GM12878 (cell line): ENCODE measurements around the gene SPTBN1. TPM values are rescaled to one million over a fixed set of nuclear protein-coding genes. Genes with fewer than 3 reads are reported as not detected.

Experiments
- ATAC-seq: fragments of 200-7000 bp; cut with Tn5 transposase; 3 replicates; pipeline ENCODE4 v1.9.1; 2020; ENCODE audit warnings: mild to moderate bottlenecking, moderate library complexity
- BruUV-seq: library from RNA; stranded (reverse); fragments of 400-500 nt; replicated peaks from 2 replicates; lab custom pipeline; 2021; lab: Mats Ljungman, UMichigan
- CTCF ChIA-PET: fragments of 300-600 bp; sonication (Branson Sonifier 250); formaldehyde crosslinking; extraction: SDS; loops from one replicate; lab custom pipeline; 2021; ENCODE audit warnings: inconsistent platforms; lab: Yijun Ruan, JAX
- POLR2A ChIA-PET: fragments of 350-600 bp; formaldehyde crosslinking; extraction: SDS; loops from one replicate; lab custom pipeline; 2021; ENCODE audit warnings: inconsistent platforms; lab: Charles Lee
- RAD21 ChIA-PET: fragments of 300-600 bp; sonication (Branson Sonifier 250); formaldehyde crosslinking; loops from one replicate; lab custom pipeline; 2023; ENCODE audit warnings: antibody characterized with exemption; ENCODE audit not compliant: unreplicated experiment; lab: Charles Lee
- SMC1A ChIA-PET: fragments of 300-600 bp; sonication (Branson Sonifier 250); formaldehyde crosslinking; loops from one replicate; lab custom pipeline; 2023; ENCODE audit not compliant: unreplicated experiment, uncharacterized antibody; lab: Charles Lee
- DNase-seq: peaks from one replicate; pipeline ENCODE4 v3.0.0-alpha.2; 2011; ENCODE audit warnings: low read depth, low spot score
- FAIRE-seq: peaks from 3 replicates; lab custom pipeline; 2011; peaks lifted over from hg19 to GRCh38; lab: Jason Lieb, UNC
- H2AFZ ChIP-seq: 2 replicates; pipeline ENCODE4 v1.6.0; 2011; ENCODE audit warnings: low read depth, low read length, control low read depth; ENCODE audit not compliant: control insufficient read depth
- H3K27ac ChIP-seq: 2 replicates; pipeline ENCODE4 v1.5.1; 2011; ENCODE audit warnings: control low read depth; ENCODE audit not compliant: control insufficient read depth, insufficient read depth
- H3K27me3 ChIP-seq, 2 experiments: replicated peaks in 1 of 2; 2 replicates each; pipeline versions ENCODE4 v1.6.0 to v1.6.1; 2011; ENCODE audit warnings: low read length in 1 of 2; ENCODE audit not compliant: control insufficient read depth in 2 of 2, insufficient read depth in 2 of 2
- H3K36me3 ChIP-seq, 2 experiments: 2 replicates each; pipeline ENCODE4 v1.5.1; 2011; ENCODE audit warnings: low read length in 1 of 2; ENCODE audit not compliant: control insufficient read depth in 2 of 2, insufficient read depth in 2 of 2
- H3K4me1 ChIP-seq: 2 replicates; pipeline ENCODE4 v1.6.1; 2011; ENCODE audit warnings: mild to moderate bottlenecking, low read length, moderate library complexity, mixed read lengths; ENCODE audit not compliant: control insufficient read depth, insufficient read depth
- H3K4me2 ChIP-seq: 2 replicates; pipeline ENCODE4 v1.6.0; 2011; ENCODE audit warnings: control low read depth; ENCODE audit not compliant: control insufficient read depth, insufficient read depth
- H3K4me3 ChIP-seq: fragments of 200-600 bp; sonication (generic); 2 replicates; pipeline ENCODE4 v1.5.1; 2016
- H3K79me2 ChIP-seq: 2 replicates; pipeline ENCODE4 v1.6.0; 2011; ENCODE audit warnings: low read length; ENCODE audit not compliant: control insufficient read depth, insufficient read depth
- H3K9ac ChIP-seq: 2 replicates; pipeline ENCODE4 v1.8.0; 2011; ENCODE audit warnings: low read length, control low read depth, mixed read lengths; ENCODE audit not compliant: control insufficient read depth, insufficient read depth
- H3K9me3 ChIP-seq: replicated peaks from 3 replicates; pipeline ENCODE4 v1.5.1; 2011; ENCODE audit warnings: mild to moderate bottlenecking, low read length; ENCODE audit not compliant: control insufficient read depth, insufficient read depth
- H4K20me1 ChIP-seq: 2 replicates; pipeline ENCODE4 v1.6.0; 2011; ENCODE audit not compliant: control insufficient read depth, insufficient read depth
- CHD1 ChIP-seq: IDR thresholded peaks from 2 replicates; pipeline ENCODE4 v1.6.1; 2012; ENCODE audit warnings: low read depth, low read length, improper control_type of control experiment
- EZH2 ChIP-seq: IDR thresholded peaks from 2 replicates; pipeline ENCODE4 v1.6.1; 2012; ENCODE audit warnings: low read depth, mild to moderate bottlenecking, control low read depth, inconsistent platforms, low read length, borderline replicate concordance; ENCODE audit not compliant: control insufficient read depth
- NFYA ChIP-seq: IDR thresholded peaks from 2 replicates; pipeline ENCODE4 v1.6.1; 2011; ENCODE audit warnings: low read depth, mild to moderate bottlenecking, low read length, improper control_type of control experiment, borderline replicate concordance
- NRF1 ChIP-seq: conservative IDR thresholded peaks from 2 replicates; pipeline ENCODE4 v1.6.1; 2011; ENCODE audit warnings: mild to moderate bottlenecking, low read depth, low read length, improper control_type of control experiment
- PAX5 ChIP-seq: IDR thresholded peaks from 2 replicates; pipeline ENCODE4 v1.6.1; 2011; ENCODE audit warnings: low read depth, low read length, borderline replicate concordance
- POU2F2 ChIP-seq: IDR thresholded peaks from 3 replicates; pipeline ENCODE4 v1.6.1; 2011; ENCODE audit warnings: low read depth, mild to moderate bottlenecking, low read length, borderline replicate concordance
- ZNF592 ChIP-seq: fragments of 450-650 bp; IDR thresholded peaks from 2 replicates; pipeline ENCODE4 v1.6.1; 2017; ENCODE audit warnings: mild to moderate bottlenecking, moderate library complexity
- WGBS: methylation state at CpG from one replicate; pipeline ENCODE4 v1.1.6; 2016; ENCODE audit warnings: low lambda C conversion rate; ENCODE audit not compliant: insufficient replicate concordance, insufficient coverage; ENCODE audit errors: missing lambda C conversion rate; 5-methylcytosine and 5-hydroxymethylcytosine counted together
- in situ Hi-C: fragments of 300-500 bp; cut with MboI; formaldehyde crosslinking; loops from 9 replicates; pipeline ENCODE4 v1.14.3; 2018; ENCODE audit warnings: mixed read lengths
- intact Hi-C: fragments of 100-400 bp; cut with micrococcal nuclease; formaldehyde crosslinking; loops from one replicate; pipeline ENCODE4 v1.14.2; 2022; ENCODE audit not compliant: unreplicated experiment
- polyA plus RNA-seq, 11 experiments: library from polyadenylated mRNA; depleted of rRNA in 4 of 11; unstranded in 6 of 11; stranded (reverse) in 5 of 11; fragments of >200 nt; fragmentation: Nextera tagmentation in 4 of 11; fragmentation: Illumina TruSeq in 1 of 11; extraction: Ambion mirVana in 4 of 11; extraction: Trizol in 1 of 11; gene quantifications; 1 replicate in 1 of 11; 2 replicates in 10 of 11; pipeline versions ENCODE4 v1.2.1 to v1.2.3, GENCODE V29; 2011 to 2016; ENCODE audit warnings: inconsistent platforms in 2 of 11, missing spikeins in 2 of 11, low read depth in 1 of 11
- total RNA-seq, 4 experiments: library from RNA; depleted of rRNA in 3 of 4; stranded (reverse); fragments of >200 nt in 3 of 4; fragmentation: Illumina TruSeq in 1 of 4; extraction: Trizol in 1 of 4; gene quantifications; 2 replicates each; pipeline versions ENCODE4 v1.2.1 to v1.2.3, GENCODE V29; 2013 to 2021

The SPTBN1 gene
- total and polyA plus RNA-seq, 10 of the 15 experiments (the other 5 are each of a cell fraction or from before 2014, with no cell fraction given), result 20.6 to 154 (median 76.7) TPM

GRCh38 chr2:54659527-54659926 is 203.4 kb downstream of the SPTBN1 start (continued):
- no peak for TF ChIP-seq ZNF592

GRCh38 chr2:54660752-54661151 is 204.6 kb downstream of the SPTBN1 start:
- Histone ChIP-seq H3K9me3 (no peaks in the 10 kb centered on the region), H4K20me1 (no peaks in the 10 kb centered on the region), H3K4me2 (no peak overlapping the region), H3K36me3 (peaks cover 29 to 56% of the 10 kb centered on the region in 2 experiments), H3K79me2 (no peaks in the 10 kb centered on the region), H3K27ac (no peak overlapping the region), H3K9ac (no peak overlapping the region), H3K4me1 (no peaks in the 10 kb centered on the region), H3K27me3 (no peaks in the 10 kb centered on the region), H2AFZ (no peak overlapping the region), H3K4me3 (no peak overlapping the region)
- ChIA-PET RAD21 (interaction anchor here (1.1 to 1.8 kb wide), 2 partner anchors 44 to 103 kb away, joined by 3 to 5 read pairs; no protein-coding TSS in a partner anchor), SMC1A (interaction anchor here (0.7 to 9.3 kb wide), 3 partner anchors 44 to 137 kb away, joined by 3 to 187 read pairs (median 6); no protein-coding TSS in a partner anchor), CTCF (interaction anchor here (1.2 to 2.2 kb wide), 4 partner anchors 29 to 499 kb away, joined by 4 to 14 read pairs (median 4); no protein-coding TSS in a partner anchor), POLR2A (no interaction called here)
- ATAC-seq (no peak), DNase-seq (no peak), FAIRE-seq (no peak)
- intact Hi-C loops (no loop called here), in situ Hi-C loops (no loop called here)
- 93% methylated on average over 12 of the region's 12 CpGs for WGBS
- TF ChIP-seq CHD1, result no peak
- TF ChIP-seq NFYA, result no peak
- no peak for TF ChIP-seq POU2F2
- no peak for TF ChIP-seq PAX5
- no peak for TF ChIP-seq NRF1
- TF ChIP-seq EZH2, result no peak
- BruUV-seq, result no TSS peak
